Measurements from ENCODE around the gene TMEM138.

The TMEM138 gene

GRCh38 chr11:61342207-61342803 is 19.9 kb upstream of the TMEM138 start:
- no peak for DNase-seq

- no peak for DNase-seq
Measured at GRCh38 chr11:61343792-61344745, 18.1 kb upstream of the TMEM138 start.

GRCh38 chr11:61345170-61345610 is 17.0 kb upstream of the TMEM138 start:
- DNase-seq = no peak

GRCh38 chr11:61345954-61346843 is 16.0 kb upstream of the TMEM138 start:
- DNase-seq = no peak

- peak; percentile 81 for DNase-seq
Measured at GRCh38 chr11:61347916-61348461, 14.2 kb upstream of the TMEM138 start.

- no peak for DNase-seq
Measured at GRCh38 chr11:61349189-61349751, 12.9 kb upstream of the TMEM138 start.

GRCh38 chr11:61349916-61350315 is 12.3 kb upstream of the TMEM138 start:
- no peak for DNase-seq

GRCh38 chr11:61350336-61350735 is 11.8 kb upstream of the TMEM138 start:
- DNase-seq = no peak

GRCh38 chr11:61350803-61351202 is 11.4 kb upstream of the TMEM138 start:
- no peak for DNase-seq

GRCh38 chr11:61352038-61352437 is 10.1 kb upstream of the TMEM138 start:
- no peak for DNase-seq

GRCh38 chr11:61353131-61354067 is 8.8 kb upstream of the TMEM138 start:
- DNase-seq = no peak

GRCh38 chr11:61354208-61354607 is 8.0 kb upstream of the TMEM138 start:
- no peak for DNase-seq

GRCh38 chr11:61356706-61357105 is 5.5 kb upstream of the TMEM138 start:
- peak; percentile 39 for DNase-seq

- peak; percentile 79 for DNase-seq
Measured at GRCh38 chr11:61357233-61357893, 4.8 kb upstream of the TMEM138 start.

- no peak for DNase-seq
Measured at GRCh38 chr11:61357894-61358239, 4.3 kb upstream of the TMEM138 start.

- no peak for DNase-seq
Measured at GRCh38 chr11:61358566-61358965, 3.6 kb upstream of the TMEM138 start.

GRCh38 chr11:61359516-61359915 is 2.7 kb upstream of the TMEM138 start:
- no peak for DNase-seq

GRCh38 chr11:61361237-61361740 is 885 bp upstream of the TMEM138 start:
- no peak for DNase-seq

- DNase-seq = peak; percentile 39
Measured at GRCh38 chr11:61362542-61362875, 335 bp downstream of the TMEM138 start.

GRCh38 chr11:61364012-61364675 is 2.0 kb downstream of the TMEM138 start:
- no peak for DNase-seq
